ENCODE measurements around the gene PLCB4.

DNA sequence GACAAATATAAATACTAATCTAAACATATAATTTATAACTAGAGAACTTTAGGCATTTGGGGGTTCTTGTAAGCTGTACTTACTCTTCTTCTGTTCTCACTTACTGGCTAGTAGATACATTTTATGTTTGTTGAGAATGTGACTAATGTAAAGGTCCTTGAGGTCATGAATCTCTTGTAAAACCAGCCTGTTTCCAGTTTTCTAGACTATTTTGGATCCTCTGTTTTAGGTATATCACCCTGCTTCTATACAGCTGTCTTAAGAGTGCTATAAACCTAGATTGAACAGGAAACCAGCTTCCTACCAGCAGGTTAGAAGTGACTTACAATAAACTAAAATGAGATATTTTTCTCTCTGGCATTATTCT lies 134.2 kb downstream of the PLCB4 start:
- no peak for TF ChIP-seq CTCF (conservative IDR thresholded peaks at IDR 0.05 in 1 of 2, IDR thresholded peaks at IDR 0.05 in 1 of 2; ENCODE audit: extremely low read depth in 1 of 2, insufficient read depth in 1 of 2, low read depth in 1 of 2, low read length in 2 of 2)
- no peak for TF ChIP-seq EZH2 (IDR thresholded peaks at IDR 0.05; ENCODE audit: borderline replicate concordance, low read length)
